Measurements from ENCODE around the gene PWWP2A. TPM values are rescaled to one million over a fixed set of nuclear protein-coding genes. Genes with fewer than 3 reads are reported as not detected.
"Not testable (repeated sequence)": the region's sequence is repeated elsewhere in the genome, so short reads cannot be mapped to it uniquely, and the experiment has no call there.

The PWWP2A gene
- total RNA-seq, 1 experiment from 2014 or later = 16.1 TPM

DNA sequence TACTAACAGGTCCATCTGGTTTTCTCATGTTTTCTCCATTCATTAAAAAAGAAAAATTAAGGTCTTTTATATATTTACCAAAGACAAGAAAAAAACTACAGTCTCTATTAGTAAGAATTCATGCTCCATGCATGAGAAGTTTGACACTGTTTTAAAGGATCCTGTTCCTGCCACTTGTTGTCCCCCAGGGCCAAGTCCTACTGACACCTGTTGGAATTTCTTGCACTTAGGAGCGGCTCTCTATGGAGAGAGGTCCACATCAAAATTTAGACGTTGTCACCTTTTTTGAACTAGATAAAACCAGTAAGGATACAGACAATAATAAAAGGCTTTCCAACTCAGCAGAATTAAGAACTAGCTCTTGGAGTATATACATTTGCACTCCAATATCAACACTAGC, 42.3 kb downstream of the PWWP2A start:
- DNase-seq (ENCODE audit: low read depth) = no peak

DNA sequence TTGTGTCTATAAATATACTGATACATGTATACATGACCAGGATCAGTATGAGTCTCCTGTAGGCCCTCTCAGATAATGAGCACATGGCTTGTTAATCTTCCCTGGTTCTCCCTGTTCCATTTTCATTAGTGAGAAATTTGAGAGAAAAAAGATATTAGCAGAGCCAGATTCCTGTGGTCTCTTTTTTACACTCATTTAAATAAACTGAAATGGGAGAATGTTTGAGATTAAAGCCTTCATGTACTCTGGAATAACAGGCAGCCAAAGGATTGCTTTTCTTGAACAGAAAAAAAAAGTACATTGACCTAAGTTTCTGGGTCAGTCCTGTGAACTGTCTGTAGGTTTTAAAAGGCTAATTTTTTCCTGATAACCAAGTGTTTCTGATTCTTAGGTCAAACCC, 44.2 kb downstream of the PWWP2A start:
- no peak for DNase-seq (ENCODE audit: low read depth)

DNA sequence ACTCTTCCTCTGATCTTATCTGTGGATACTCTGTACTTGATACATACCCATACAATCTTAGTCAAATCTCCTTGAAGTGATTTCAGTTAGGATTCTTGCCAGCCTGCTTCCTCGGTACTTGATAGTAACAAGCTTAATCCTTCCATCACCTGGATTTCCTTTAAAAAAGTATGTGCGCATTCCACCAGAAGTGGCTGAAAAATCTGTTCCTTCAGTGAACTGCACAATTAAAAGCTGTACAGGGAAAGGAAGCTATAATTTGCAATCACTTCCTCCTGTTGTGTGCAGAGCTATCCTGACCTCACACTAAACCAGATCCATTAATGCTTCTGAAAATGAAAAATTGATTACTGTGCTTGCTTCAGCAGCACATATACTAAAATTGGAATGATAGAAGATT, 47.3 kb downstream of the PWWP2A start:
- no peak for DNase-seq (ENCODE audit: low read depth)

DNA sequence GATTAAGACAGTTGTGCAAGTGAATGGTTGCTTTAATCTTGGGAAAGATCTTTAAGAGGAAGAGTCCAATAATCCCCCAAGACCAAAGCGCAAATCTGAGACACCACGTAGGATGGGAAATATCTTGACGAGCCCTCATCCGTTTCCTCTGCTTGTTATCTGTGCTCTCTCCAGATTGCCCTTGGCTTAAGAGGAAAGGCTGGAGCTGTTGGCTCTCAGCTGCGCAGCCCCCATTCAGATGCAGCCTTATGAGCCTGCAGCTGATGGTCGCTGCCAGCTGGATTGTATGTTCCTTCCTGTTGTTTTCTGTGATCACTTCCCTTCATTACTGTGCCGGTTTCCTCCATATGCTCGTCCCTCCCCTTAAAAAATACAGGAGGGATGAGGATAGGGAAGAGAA, 47.7 kb downstream of the PWWP2A start:
- no peak for DNase-seq (ENCODE audit: low read depth)

DNA sequence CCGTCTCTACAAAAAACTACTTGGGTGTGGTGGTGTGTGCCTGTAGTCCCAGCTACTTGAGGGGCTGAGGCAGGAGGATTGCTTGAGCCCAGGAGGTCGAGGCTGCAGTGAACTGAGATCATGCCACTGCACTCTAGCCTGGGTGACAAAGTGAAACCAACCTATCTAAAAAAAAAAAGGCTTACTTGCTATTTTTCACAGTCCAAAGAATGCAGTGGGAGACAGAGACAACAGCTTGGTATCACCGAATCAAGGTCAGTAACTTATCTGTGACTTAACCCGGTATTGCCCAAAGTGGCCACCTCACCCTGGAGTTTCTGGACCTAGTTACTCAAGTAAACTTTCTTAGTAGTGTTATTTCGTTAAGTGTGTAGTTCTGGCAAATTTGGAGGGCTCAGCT, 50.1 kb downstream of the PWWP2A start:
- not testable (repeated sequence) for DNase-seq (ENCODE audit: low read depth)

DNA sequence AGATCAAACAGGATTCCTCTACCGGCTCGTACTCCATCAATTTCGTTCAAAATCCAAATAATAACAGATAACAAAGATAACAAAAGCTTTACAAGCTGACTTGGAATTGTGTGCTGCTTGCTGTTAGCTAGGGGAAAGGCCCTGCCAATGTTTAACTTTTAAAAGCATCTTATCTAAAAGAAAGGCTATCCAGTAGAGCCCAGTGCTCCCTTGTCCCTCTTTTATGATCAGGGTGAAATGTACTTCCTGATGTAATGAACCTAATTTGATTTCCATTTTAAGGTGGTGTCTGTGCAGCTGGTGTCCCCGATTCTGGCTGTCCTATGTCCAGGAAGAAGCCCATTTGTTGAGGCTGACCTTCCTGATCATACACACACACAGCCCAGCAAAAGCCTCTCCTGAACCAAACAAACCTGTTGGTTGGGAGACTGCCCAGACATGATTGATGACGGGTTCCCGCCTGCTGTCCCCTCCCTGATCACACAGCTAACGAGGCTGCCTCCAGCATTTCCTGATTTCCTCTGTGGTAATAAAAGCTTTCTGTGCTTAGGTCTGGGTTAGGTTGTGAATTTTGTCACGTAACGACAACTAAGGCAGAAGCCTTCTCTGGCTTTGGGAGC, 54.1 kb downstream of the PWWP2A start:
- no peak for DNase-seq (ENCODE audit: low read depth)

DNA sequence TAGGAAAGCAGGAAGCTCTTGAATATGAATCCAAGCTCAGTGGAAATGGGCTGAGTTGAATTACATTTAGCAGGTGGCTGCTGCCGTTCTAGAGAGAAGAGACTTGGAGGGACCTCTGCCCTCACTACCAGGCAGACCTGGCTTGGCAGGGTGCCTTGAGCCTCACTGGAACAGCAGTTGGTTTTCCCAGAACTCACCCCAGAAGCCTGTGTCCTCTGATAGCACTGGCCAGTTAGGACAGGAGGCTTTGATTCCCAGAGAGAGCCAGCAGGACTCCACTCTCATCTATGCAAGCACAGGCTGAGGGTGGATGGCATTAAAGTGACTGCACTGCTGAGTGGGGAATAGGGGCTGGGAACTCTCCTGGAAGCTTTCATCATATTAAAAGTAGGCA, 54.8 kb downstream of the PWWP2A start:
- no peak for DNase-seq (ENCODE audit: low read depth)

DNA sequence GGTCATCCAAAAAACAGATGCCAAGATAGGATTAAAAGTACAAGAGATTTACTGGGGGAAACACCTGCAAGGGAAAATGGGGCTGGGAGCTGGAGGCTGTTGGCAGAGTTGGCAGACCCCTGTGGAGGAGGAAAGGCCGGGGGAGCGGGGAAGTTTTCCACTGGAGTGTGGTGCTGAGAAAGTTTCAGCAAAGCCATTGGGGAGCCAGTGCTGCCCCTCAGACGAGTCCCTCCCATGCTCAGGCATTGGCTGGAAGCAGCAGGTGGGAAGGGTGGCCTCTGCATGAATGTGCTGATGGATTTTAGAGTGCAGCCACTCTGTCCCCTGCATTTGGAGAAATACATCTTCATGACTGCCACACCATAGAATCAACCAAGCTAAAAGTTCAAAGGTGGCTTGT, 57.5 kb downstream of the PWWP2A start:
- no peak for DNase-seq (ENCODE audit: low read depth)

DNA sequence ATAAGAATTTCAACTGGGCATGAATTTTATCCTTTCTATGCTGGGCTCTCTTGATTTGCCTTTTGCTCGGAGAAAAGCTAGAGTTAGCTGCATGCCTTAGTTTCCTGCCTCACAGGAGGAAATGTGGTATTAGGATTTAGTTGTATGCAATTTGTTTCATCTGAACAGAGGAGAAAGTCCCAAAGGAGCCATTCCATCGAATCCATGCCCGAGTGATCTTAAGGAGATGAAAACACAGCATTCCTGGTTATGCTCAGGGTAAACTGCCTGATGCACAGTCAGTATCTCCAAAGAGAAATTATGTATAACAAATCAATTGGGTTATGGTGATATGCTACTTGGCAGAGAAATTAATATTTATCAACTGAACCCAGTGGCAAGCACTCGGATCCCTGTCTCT, 59.2 kb downstream of the PWWP2A start:
- DNase-seq (ENCODE audit: low read depth) = no peak

DNA sequence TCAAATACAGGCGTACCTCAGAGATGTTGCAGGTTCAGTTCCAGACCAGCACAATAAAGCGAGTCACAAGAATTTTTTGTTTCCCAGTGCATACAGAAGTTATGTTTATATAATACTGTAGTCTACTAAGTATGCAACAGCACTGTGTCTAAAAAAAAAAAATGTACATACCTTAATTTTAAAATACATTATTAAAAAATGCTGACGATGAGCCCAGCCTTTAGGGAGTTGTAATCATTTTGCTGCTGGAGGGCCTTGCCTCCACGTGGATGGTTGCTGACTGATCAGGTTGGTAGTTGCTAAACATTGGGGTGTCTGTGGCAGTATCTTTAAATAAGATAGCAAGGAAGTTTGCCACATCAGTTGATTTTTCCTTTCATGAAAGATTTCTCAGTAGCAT, 62.0 kb downstream of the PWWP2A start:
- no peak for DNase-seq (ENCODE audit: low read depth)

DNA sequence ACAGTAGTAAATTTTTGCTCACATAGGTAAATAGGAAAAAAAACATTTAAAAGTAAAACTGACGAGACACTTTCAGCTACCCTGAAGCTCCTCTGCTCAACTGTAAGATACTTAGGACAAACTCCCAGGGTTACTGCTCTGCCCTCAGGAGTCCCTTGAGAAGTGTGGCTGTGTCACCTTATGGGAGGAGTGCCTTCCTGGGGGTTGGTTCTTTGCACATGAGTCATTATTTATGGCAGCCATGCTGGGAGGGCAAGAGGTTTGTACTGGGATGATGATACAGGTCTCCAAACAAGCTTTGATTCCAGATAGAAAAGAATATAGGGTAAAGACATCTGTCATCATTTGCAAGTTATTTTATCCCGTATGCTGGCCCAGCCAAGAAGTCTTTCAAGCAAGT, 64.4 kb downstream of the PWWP2A start:
- peak; percentile 36 for DNase-seq (ENCODE audit: low read depth)

DNA sequence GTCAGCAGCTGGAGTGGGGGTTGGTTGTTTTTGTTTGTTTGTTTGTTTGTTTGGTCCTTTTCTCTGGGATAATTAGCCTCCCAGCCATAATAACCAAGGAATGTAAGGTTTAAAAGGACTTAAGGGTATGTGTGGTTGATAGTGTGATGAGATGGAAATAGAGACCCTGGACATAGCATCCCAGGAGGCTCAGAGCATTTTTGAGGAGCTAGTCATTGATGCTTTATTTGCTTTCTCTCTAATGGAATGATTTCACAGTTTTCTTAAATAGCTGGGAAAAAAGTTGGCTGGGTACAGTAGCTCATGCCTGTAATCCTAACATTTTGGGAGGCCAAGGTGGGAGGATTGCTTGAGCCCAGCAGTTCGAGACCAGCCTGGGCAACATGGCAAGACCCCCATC, 65.2 kb downstream of the PWWP2A start:
- no peak for DNase-seq (ENCODE audit: low read depth)

DNA sequence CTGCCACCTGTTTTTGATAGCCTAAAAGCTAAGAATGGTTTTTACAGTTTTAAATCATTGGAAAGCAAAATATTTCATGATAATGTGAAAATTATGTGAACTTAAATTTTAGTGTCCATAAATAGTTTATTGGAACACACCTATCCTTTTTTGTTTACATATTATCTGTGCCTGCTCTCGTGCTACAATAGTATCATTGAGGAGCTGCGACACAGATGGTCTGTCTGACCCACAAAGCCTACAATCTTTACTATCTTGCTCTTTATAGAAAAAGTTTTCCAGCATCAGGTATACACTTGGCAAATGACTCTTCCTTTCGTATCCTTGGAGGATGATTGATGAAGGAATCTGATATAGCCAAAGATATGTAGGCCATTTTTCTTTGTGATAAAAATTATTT, 70.2 kb downstream of the PWWP2A start:
- no peak for DNase-seq (ENCODE audit: low read depth)

DNA sequence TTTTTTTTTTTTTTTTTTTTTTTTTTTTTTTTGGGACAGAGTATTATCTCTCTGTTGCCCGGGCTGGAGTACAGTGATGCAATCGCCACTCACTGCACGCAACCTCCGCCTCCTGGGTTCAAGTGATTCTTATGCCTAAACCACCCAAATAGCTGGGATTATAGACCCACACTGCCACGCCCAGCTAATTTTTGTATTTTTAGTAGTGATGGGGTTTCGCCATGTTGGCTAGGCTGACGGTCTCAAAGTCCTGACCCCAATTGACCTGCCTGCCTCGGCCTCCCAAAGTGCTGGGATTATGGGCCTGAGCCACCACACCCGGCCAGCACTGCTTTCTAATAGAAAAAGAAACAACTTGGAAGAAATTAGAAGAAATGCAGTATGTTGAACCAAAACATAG, 71.1 kb downstream of the PWWP2A start:
- DNase-seq (ENCODE audit: low read depth) = no peak

DNA sequence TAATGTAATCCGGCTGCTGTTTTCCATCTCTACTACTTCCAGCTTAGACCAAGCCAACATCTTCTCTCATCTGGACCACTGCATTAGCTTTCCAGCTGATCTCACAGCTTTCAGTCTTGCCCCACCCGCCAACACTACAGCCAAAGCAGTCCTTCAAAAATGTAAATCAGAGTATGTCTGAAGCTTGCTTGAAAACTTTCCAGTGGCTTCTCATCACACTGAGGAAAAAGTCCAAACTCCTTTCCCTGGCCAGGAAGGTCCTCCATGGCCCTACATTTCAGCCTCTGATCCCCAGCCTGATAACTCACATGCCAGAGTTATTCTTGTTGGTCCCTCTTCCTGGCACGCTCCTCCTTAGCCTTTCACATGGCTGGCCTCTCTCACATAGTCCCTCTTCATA, 71.8 kb downstream of the PWWP2A start:
- DNase-seq (ENCODE audit: low read depth) = no peak

DNA sequence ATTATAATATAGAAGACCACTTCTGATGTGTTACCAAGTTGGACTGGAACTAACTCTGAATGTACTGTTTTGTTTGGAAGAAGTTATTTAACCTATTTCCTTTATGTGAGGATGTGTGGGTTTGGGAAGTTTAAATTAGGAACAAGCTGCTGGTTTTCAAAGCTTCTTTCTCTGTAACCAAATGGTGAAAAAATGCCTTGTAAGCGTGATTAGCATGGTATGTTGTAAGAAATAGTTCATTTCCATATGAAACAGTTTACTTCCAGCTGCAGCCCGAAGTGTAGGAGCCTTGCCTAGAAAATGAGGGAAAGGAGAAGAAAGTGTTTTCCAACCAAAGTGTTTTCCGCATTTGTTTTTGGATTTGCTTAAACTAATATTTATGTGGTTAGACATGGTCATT, 74.3 kb downstream of the PWWP2A start:
- no peak for DNase-seq (ENCODE audit: low read depth)

DNA sequence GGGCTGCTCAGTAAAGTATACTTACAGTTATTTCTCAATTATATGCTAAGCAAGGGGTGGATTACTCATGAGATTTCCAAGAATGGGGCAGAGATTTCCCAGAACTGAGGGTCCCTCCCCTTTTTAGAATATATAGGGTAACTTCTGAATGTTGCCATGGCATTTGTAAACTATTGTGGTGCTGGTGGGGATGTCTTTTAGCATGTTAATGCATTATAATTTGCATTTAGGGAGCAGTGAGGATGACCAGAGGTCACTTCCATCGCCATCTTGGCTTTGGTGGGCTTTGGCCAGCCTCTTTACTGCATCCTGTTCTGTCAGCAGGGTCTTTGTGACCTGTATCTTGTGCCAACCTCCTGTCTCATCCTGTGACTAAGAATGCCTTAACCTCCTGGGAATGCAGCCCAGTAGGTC, 74.9 kb downstream of the PWWP2A start:
- DNase-seq (ENCODE audit: low read depth) = no peak

DNA sequence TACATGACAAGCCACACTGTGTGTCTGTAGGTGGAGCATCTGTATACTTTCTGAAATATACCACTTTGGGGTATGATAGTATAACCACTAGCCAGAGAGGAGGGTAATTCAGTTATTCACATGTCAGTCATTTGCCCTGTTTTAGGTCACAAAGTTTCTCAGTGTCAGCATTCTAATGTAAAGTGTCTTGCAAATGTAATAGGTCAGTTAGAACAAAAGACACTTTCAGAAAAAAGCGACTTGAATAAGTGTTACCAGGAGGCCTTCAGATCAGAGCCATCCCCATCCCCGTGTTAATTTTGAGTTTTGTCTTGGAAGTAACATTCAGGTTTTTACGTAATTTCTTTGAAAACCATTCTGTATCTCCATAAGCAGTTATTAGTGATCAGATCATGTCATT, 76.6 kb downstream of the PWWP2A start:
- no peak for DNase-seq (ENCODE audit: low read depth)

Other genes starting within 250 kb of the PWWP2A start
- not detected in 2 replicates for gene ADRA1B, start 203.0 kb downstream of the PWWP2A start, total RNA-seq (2014; rRNA removed; shearing (Covaris generic))
- 43.9 and 46.9 TPM in 2 replicates for gene TTC1, start 110.3 kb downstream of the PWWP2A start, total RNA-seq (2014; rRNA removed; shearing (Covaris generic))
- 3.6 and 6.4 TPM in 2 replicates for gene FABP6, start 110.1 kb upstream of the PWWP2A start, total RNA-seq (2014; rRNA removed; shearing (Covaris generic))
- gene CCNJL, start 193.1 kb upstream of the PWWP2A start, total RNA-seq (2014; rRNA removed; shearing (Covaris generic)) = 2.3 and 3.0 TPM in 2 replicates